Chondrocyte (in vitro differentiated cells): ENCODE data around the gene RXRA. TPM values are rescaled to one million over a fixed set of nuclear protein-coding genes. Genes with fewer than 3 reads are reported as not detected.

ENCODE experiments used
- DNase-seq: peaks from one replicate; pipeline ENCODE4 v3.0.0; 2021; ENCODE audit warnings: mixed read lengths, low spot score
- H3K27ac Mint-ChIP-seq: one replicate; pipeline ENCODE4 v1.8.0; 2021; ENCODE audit warnings: mild to moderate bottlenecking, moderate library complexity, mixed read lengths; ENCODE audit not compliant: unreplicated experiment
- H3K27me3 Mint-ChIP-seq: 2 replicates; pipeline ENCODE4 v1.8.0; 2021; ENCODE audit warnings: low read depth, mixed read lengths
- H3K36me3 Mint-ChIP-seq: 2 replicates; pipeline ENCODE4 v1.8.0; 2021; ENCODE audit warnings: low read depth, mixed read lengths
- H3K4me1 Mint-ChIP-seq: 2 replicates; pipeline ENCODE4 v1.8.0; 2021; ENCODE audit warnings: low read depth, mild to moderate bottlenecking, mixed read lengths
- H3K4me3 Mint-ChIP-seq: one replicate; pipeline ENCODE4 v1.8.0; 2021; ENCODE audit warnings: mild to moderate bottlenecking, moderate library complexity, mixed read lengths; ENCODE audit not compliant: unreplicated experiment
- H3K9me3 Mint-ChIP-seq: 2 replicates; pipeline ENCODE4 v1.8.0; 2021; ENCODE audit warnings: low read depth, mixed read lengths
- CTCF ChIP-seq: fragments of 200-600 bp; sonication (generic); IDR thresholded peaks from 2 replicates; pipeline ENCODE4 v1.5.0; 2021; ENCODE audit warnings: antibody characterized with exemption, mild to moderate bottlenecking, moderate library complexity
- total RNA-seq: library from RNA; stranded (reverse); gene quantifications from 3 replicates; pipeline ENCODE4 v1.2.1, GENCODE V29; 2021

The RXRA gene
- total RNA-seq, 1 donor from 2014 or later, result 27.3 TPM

- Mint-ChIP-seq H3K27ac (no peak overlapping the region), H3K4me3 (no peak overlapping the region), H3K27me3 (no peaks in the 10 kb centered on the region), H3K9me3 (peaks cover 8% of the 10 kb centered on the region), H3K36me3 (peaks cover 4% of the 10 kb centered on the region), H3K4me1 (peaks cover 35% of the 10 kb centered on the region)
- no peak for DNase-seq
- no peak for TF ChIP-seq CTCF
Measured at GRCh38 chr9:134317790-134318414, 8.4 kb upstream of the RXRA start.

GRCh38 chr9:134318481-134318891, 7.8 kb upstream of the RXRA start:
- no peak overlapping the region for H3K27ac Mint-ChIP-seq
- H3K36me3 Mint-ChIP-seq, result peaks cover 2% of the 10 kb centered on the region
- no peak overlapping the region for H3K4me3 Mint-ChIP-seq
- no peak for TF ChIP-seq CTCF
- peaks cover 2% of the 10 kb centered on the region for H3K9me3 Mint-ChIP-seq
- peaks cover 38% of the 10 kb centered on the region for H3K4me1 Mint-ChIP-seq
- no peaks in the 10 kb centered on the region for H3K27me3 Mint-ChIP-seq
- DNase-seq, result peak; percentile 75

GRCh38 chr9:134318941-134319305, 7.3 kb upstream of the RXRA start:
- no peak overlapping the region for H3K27ac Mint-ChIP-seq
- DNase-seq, result peak; percentile 58
- no peak for TF ChIP-seq CTCF
- H3K27me3 Mint-ChIP-seq, result no peaks in the 10 kb centered on the region
- peaks cover 42% of the 10 kb centered on the region for H3K4me1 Mint-ChIP-seq
- no peaks in the 10 kb centered on the region for H3K9me3 Mint-ChIP-seq
- H3K36me3 Mint-ChIP-seq, result no peaks in the 10 kb centered on the region
- no peak overlapping the region for H3K4me3 Mint-ChIP-seq

GRCh38 chr9:134319306-134320125, 6.7 kb upstream of the RXRA start:
- no peak for TF ChIP-seq CTCF
- Mint-ChIP-seq H3K9me3 (no peaks in the 10 kb centered on the region), H3K27ac (no peak overlapping the region), H3K27me3 (no peaks in the 10 kb centered on the region), H3K4me1 (peaks cover 48% of the 10 kb centered on the region), H3K4me3 (no peak overlapping the region), H3K36me3 (no peaks in the 10 kb centered on the region)
- DNase-seq, result peak; percentile 65

- no peak for TF ChIP-seq CTCF
- Mint-ChIP-seq H3K27ac (no peak overlapping the region), H3K9me3 (no peaks in the 10 kb centered on the region), H3K4me3 (no peak overlapping the region), H3K36me3 (no peaks in the 10 kb centered on the region), H3K27me3 (no peaks in the 10 kb centered on the region), H3K4me1 (peaks cover 51% of the 10 kb centered on the region)
- peak; percentile 84 for DNase-seq
Measured at GRCh38 chr9:134320126-134320867, 6.0 kb upstream of the RXRA start.
